ENCODE results near the gene SBF1. TPM values are rescaled to one million over a fixed set of nuclear protein-coding genes. Genes with fewer than 3 reads are reported as not detected.
"Not testable (repeated sequence)": the region's sequence is repeated elsewhere in the genome, so short reads cannot be mapped to it uniquely, and the experiment has no call there.

Gene SBF1
- total RNA-seq, 2 experiments from 2014 or later = 192 to 207 TPM

GRCh38 chr22:50439314-50439870 is 35.4 kb downstream of the SBF1 start:
- no peak overlapping the region for H3K4me3 Mint-ChIP-seq
- H3K36me3 Mint-ChIP-seq = peaks cover 6% of the 10 kb centered on the region
- CTCF ChIA-PET = interaction anchor here (1.8 to 1.9 kb wide), 2 partner anchors 59 to 86 kb away, joined by 5 read pairs; partner anchors contain the start of gene SCO2
- no peak for DNase-seq
- H3K27ac Mint-ChIP-seq = no peak overlapping the region
- no peak for ATAC-seq
- H3K4me1 Mint-ChIP-seq = peaks cover 6% of the 10 kb centered on the region
- H3K27me3 Mint-ChIP-seq = no peaks in the 10 kb centered on the region
- H3K9me3 Mint-ChIP-seq (ENCODE audit: low read depth) = no peaks in the 10 kb centered on the region

GRCh38 chr22:50438305-50439275 is 36.2 kb downstream of the SBF1 start:
- Mint-ChIP-seq H3K9me3 (ENCODE audit: low read depth) (no peaks in the 10 kb centered on the region), H3K4me3 (no peak overlapping the region), H3K27ac (no peak overlapping the region), H3K27me3 (no peaks in the 10 kb centered on the region), H3K4me1 (peaks cover 6% of the 10 kb centered on the region), H3K36me3 (peaks cover 6% of the 10 kb centered on the region)
- CTCF ChIA-PET = interaction anchor here (1.8 to 1.9 kb wide), 2 partner anchors 60 to 87 kb away, joined by 5 read pairs; partner anchors contain the start of gene SCO2
- DNase-seq (no peak), ATAC-seq (no peak)

GRCh38 chr22:50437511-50438304 is 37.1 kb downstream of the SBF1 start:
- ATAC-seq (no peak), DNase-seq (no peak)
- Mint-ChIP-seq H3K4me3 (no peak overlapping the region), H3K27ac (no peak overlapping the region), H3K4me1 (no peaks in the 10 kb centered on the region), H3K27me3 (no peaks in the 10 kb centered on the region), H3K9me3 (ENCODE audit: low read depth) (no peaks in the 10 kb centered on the region), H3K36me3 (peaks cover 3% of the 10 kb centered on the region)
- CTCF ChIA-PET = no interaction called here

- no peak for ATAC-seq
- CTCF ChIA-PET = no interaction called here
Observed at GRCh38 chr22:50436841-50437341, 37.9 kb downstream of the SBF1 start.

GRCh38 chr22:50436015-50436830 is 38.6 kb downstream of the SBF1 start:
- H3K27ac Mint-ChIP-seq = no peak overlapping the region
- no peaks in the 10 kb centered on the region for H3K9me3 Mint-ChIP-seq (ENCODE audit: low read depth)
- H3K36me3 Mint-ChIP-seq = peaks cover 9% of the 10 kb centered on the region
- H3K4me1 Mint-ChIP-seq = no peaks in the 10 kb centered on the region
- no peak overlapping the region for H3K4me3 Mint-ChIP-seq
- H3K27me3 Mint-ChIP-seq = no peaks in the 10 kb centered on the region
- CTCF ChIA-PET = interaction anchor here (1.2 kb wide), 1 partner anchor 9 kb away, joined by 3 read pairs; no protein-coding TSS in a partner anchor
- ATAC-seq (no peak), DNase-seq (no peak)

More at GRCh38 chr22:50436841-50437341, 37.9 kb downstream of the SBF1 start:
- no peaks in the 10 kb centered on the region for H3K9me3 Mint-ChIP-seq (ENCODE audit: low read depth)
- no peaks in the 10 kb centered on the region for H3K27me3 Mint-ChIP-seq
- H3K27ac Mint-ChIP-seq = no peak overlapping the region
- no peak overlapping the region for H3K4me3 Mint-ChIP-seq
- no peaks in the 10 kb centered on the region for H3K4me1 Mint-ChIP-seq
- peaks cover 3% of the 10 kb centered on the region for H3K36me3 Mint-ChIP-seq
- no peak for DNase-seq

GRCh38 chr22:50435291-50436014 is 39.4 kb downstream of the SBF1 start:
- no peaks in the 10 kb centered on the region for H3K27me3 Mint-ChIP-seq
- no peak for DNase-seq
- H3K9me3 Mint-ChIP-seq (ENCODE audit: low read depth) = no peaks in the 10 kb centered on the region
- no peak overlapping the region for H3K4me3 Mint-ChIP-seq
- H3K36me3 Mint-ChIP-seq = peaks cover 13% of the 10 kb centered on the region
- no peaks in the 10 kb centered on the region for H3K4me1 Mint-ChIP-seq
- H3K27ac Mint-ChIP-seq = no peak overlapping the region
- CTCF ChIA-PET = interaction anchor here (1.1 to 1.2 kb wide), 2 partner anchors 10 to 74 kb away, joined by 3 read pairs; no protein-coding TSS in a partner anchor
- no peak for ATAC-seq

GRCh38 chr22:50434849-50435248 is 40.0 kb downstream of the SBF1 start:
- H3K4me3 Mint-ChIP-seq = no peak overlapping the region
- H3K27me3 Mint-ChIP-seq = no peaks in the 10 kb centered on the region
- peaks cover 13% of the 10 kb centered on the region for H3K36me3 Mint-ChIP-seq
- no peak for ATAC-seq
- CTCF ChIA-PET = interaction anchor here (1.1 to 1.2 kb wide), 2 partner anchors 10 to 74 kb away, joined by 3 read pairs; no protein-coding TSS in a partner anchor
- no peaks in the 10 kb centered on the region for H3K4me1 Mint-ChIP-seq
- no peaks in the 10 kb centered on the region for H3K9me3 Mint-ChIP-seq (ENCODE audit: low read depth)
- H3K27ac Mint-ChIP-seq = no peak overlapping the region
- no peak for DNase-seq

- CTCF ChIA-PET; H3K27ac Mint-ChIP-seq; H3K27me3 Mint-ChIP-seq; H3K4me3 Mint-ChIP-seq; H3K4me1 Mint-ChIP-seq; DNase-seq; H3K9me3 Mint-ChIP-seq (ENCODE audit: low read depth); ATAC-seq: not testable (repeated sequence)
- peaks cover 26% of the 10 kb centered on the region for H3K36me3 Mint-ChIP-seq
Observed at GRCh38 chr22:50432877-50433510, 41.8 kb downstream of the SBF1 start.

- Mint-ChIP-seq H3K36me3 (peaks cover 27% of the 10 kb centered on the region), H3K27me3 (no peaks in the 10 kb centered on the region), H3K27ac (no peak overlapping the region), H3K4me1 (no peaks in the 10 kb centered on the region), H3K4me3 (no peak overlapping the region), H3K9me3 (ENCODE audit: low read depth) (no peaks in the 10 kb centered on the region)
- DNase-seq (no peak), ATAC-seq (no peak)
- CTCF ChIA-PET = no interaction called here
Observed at GRCh38 chr22:50432131-50432876, 42.5 kb downstream of the SBF1 start.

- H3K9me3 Mint-ChIP-seq (ENCODE audit: low read depth) = no peaks in the 10 kb centered on the region
- H3K27me3 Mint-ChIP-seq = no peaks in the 10 kb centered on the region
- no peak overlapping the region for H3K27ac Mint-ChIP-seq
- H3K4me1 Mint-ChIP-seq = peaks cover 2% of the 10 kb centered on the region
- no peak for ATAC-seq
- DNase-seq = no peak
- CTCF ChIA-PET = interaction anchor here (1.6 kb wide), 1 partner anchor 75 kb away, joined by 3 read pairs; no protein-coding TSS in a partner anchor
- H3K36me3 Mint-ChIP-seq = peaks cover 38% of the 10 kb centered on the region
- H3K4me3 Mint-ChIP-seq = no peak overlapping the region
Observed at GRCh38 chr22:50425179-50425916, 49.5 kb downstream of the SBF1 start.

GRCh38 chr22:50423956-50424355 is 50.9 kb downstream of the SBF1 start:
- Mint-ChIP-seq H3K4me1 (peaks cover 2% of the 10 kb centered on the region), H3K27ac (no peak overlapping the region), H3K36me3 (peaks cover 44% of the 10 kb centered on the region), H3K9me3 (ENCODE audit: low read depth) (no peaks in the 10 kb centered on the region), H3K27me3 (no peaks in the 10 kb centered on the region), H3K4me3 (no peak overlapping the region)
- CTCF ChIA-PET = no interaction called here
- ATAC-seq = no peak
- DNase-seq = no peak
